SK-N-MC (cell line): ENCODE measurements around the gene PIWIL4.

Experiments
- EZH2 ChIP-seq: fragments of 200-600 bp; sonication (generic); IDR thresholded peaks from one replicate; pipeline ENCODE4 v1.6.1; 2017; ENCODE audit warnings: antibody characterized with exemption
- POLR2AphosphoS5 ChIP-seq: IDR thresholded peaks from 2 replicates; pipeline ENCODE4 v1.6.1; 2012; ENCODE audit warnings: mild to moderate bottlenecking, low read depth, low read length, borderline replicate concordance

DNA sequence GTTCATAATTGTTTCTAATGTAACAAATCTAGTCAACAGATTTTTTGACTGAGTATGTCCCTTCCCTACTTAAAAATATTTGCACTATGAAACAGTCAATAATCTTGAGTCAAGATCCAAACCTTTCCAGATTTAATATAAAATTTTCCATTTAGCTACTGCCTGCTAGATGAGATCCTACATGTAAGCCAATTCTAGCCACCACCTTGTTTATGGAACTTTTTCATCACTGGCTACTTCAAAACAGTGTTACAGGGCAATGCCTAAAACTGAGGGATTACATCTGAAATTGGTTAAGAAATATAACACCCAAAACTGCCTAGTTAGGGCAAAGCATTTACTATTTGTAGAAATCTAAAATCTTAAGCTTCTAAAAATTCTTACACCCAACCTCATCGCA, 34.0 kb upstream of the PIWIL4 start:
- TF ChIP-seq POLR2AphosphoS5 = no peak
- TF ChIP-seq EZH2 = no peak
